Astrocyte of the cerebellum (primary cell): Measurements from ENCODE around the gene KCNAB2.

ENCODE experiments used
- DNase-seq: peaks from one replicate; pipeline ENCODE4 v3.0.0-alpha.2; 2011; ENCODE audit warnings: low read depth
- H3K4me3 ChIP-seq: 2 replicates; pipeline ENCODE4 v1.5.1; 2011; ENCODE audit warnings: mild to moderate bottlenecking, low read depth, low read length, moderate library complexity
- in situ Hi-C: cut with HindIII; loops from 2 replicates; pipeline ENCODE4 v1.10.0; 2017; ENCODE audit warnings: low sequenced_read_pairs
- TF ChIP-seq, protein P1 (sequence below): IDR thresholded peaks from 2 replicates; pipeline ENCODE4 v1.5.1; 2012; ENCODE audit warnings: low read length, low read depth, moderate library complexity, mild to moderate bottlenecking; ENCODE audit errors: missing control alignments

KCNAB2 gene

DNA sequence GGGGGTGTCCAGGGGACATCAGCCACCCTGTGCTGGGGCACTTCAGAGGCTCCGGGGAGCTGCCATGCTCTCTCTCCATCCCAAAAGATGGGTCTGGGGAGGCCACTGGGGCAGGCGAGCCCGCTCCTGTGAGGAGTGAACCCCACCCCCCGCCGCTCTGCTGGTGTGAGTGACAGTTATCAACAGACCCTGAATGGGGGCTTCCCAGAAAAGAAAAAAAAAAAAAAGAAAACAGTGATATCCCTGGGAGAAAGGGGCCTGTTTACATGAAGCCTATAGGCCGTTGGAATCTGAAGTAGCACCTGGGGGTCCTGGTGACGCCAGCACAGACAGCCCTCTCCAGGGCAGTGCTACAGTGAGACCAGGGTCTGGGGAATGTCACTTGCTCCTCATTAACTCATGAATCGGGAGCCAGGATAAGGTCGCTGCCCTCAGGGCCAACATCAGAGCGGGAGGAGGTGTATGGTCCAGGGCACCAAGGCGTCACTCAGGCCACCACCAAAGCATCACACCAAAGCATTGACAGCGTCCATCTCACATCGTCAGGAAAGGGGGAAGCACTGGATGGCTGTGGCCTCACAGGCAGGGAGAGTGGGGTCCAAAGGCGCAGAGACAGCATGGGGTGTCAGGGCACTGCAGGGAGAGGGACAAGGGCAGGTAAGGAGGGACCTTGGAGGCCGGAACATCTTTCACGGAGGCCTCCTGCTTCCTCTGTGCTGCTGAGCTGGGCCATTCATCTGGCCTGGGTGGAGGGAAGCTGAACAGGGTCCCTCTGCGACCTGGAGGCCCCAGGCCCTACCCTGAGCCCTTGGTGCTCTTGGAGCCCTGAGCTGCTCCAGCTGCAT is 45.0 kb upstream of the KCNAB2 start:
- in situ Hi-C loops: no loop called here
- DNase-seq: no peak
- TF ChIP-seq, protein P1, sequence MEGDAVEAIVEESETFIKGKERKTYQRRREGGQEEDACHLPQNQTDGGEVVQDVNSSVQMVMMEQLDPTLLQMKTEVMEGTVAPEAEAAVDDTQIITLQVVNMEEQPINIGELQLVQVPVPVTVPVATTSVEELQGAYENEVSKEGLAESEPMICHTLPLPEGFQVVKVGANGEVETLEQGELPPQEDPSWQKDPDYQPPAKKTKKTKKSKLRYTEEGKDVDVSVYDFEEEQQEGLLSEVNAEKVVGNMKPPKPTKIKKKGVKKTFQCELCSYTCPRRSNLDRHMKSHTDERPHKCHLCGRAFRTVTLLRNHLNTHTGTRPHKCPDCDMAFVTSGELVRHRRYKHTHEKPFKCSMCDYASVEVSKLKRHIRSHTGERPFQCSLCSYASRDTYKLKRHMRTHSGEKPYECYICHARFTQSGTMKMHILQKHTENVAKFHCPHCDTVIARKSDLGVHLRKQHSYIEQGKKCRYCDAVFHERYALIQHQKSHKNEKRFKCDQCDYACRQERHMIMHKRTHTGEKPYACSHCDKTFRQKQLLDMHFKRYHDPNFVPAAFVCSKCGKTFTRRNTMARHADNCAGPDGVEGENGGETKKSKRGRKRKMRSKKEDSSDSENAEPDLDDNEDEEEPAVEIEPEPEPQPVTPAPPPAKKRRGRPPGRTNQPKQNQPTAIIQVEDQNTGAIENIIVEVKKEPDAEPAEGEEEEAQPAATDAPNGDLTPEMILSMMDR: no peak

DNA sequence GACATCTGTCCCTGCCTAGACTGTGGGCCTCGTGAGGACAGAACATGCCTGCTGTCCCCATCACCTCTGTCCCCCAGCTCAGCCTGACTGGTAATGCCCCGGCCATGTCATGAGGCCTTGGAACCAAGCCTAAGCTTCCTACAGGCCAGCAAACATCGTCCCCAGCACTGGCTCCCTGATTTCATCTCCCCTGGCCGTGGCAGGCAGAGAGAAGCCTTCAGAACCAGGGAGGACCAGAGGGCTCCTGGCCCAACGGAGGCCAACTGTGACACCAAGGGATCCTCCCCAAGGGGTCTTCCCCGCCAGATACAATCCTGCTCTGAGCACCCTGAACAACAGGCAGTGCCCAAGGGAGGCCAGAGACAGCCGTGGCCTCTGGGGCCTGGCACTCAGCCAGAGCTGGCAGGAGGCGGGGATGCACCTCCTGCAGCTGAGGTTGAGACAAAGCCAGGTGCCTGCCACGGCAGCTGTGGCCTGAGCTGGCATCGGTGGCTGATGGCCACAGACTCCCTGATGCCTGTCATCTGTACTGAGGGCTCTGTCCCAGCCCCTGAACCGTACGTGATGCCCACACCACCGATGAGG is 43.6 kb upstream of the KCNAB2 start:
- H3K4me3 ChIP-seq: no peak overlapping the region
- TF ChIP-seq, protein P1: no peak
- in situ Hi-C loops: no loop called here
- no peak for DNase-seq

More for the DNA sequence above, 45.0 kb upstream of the KCNAB2 start:
- no peak overlapping the region for H3K4me3 ChIP-seq

DNA sequence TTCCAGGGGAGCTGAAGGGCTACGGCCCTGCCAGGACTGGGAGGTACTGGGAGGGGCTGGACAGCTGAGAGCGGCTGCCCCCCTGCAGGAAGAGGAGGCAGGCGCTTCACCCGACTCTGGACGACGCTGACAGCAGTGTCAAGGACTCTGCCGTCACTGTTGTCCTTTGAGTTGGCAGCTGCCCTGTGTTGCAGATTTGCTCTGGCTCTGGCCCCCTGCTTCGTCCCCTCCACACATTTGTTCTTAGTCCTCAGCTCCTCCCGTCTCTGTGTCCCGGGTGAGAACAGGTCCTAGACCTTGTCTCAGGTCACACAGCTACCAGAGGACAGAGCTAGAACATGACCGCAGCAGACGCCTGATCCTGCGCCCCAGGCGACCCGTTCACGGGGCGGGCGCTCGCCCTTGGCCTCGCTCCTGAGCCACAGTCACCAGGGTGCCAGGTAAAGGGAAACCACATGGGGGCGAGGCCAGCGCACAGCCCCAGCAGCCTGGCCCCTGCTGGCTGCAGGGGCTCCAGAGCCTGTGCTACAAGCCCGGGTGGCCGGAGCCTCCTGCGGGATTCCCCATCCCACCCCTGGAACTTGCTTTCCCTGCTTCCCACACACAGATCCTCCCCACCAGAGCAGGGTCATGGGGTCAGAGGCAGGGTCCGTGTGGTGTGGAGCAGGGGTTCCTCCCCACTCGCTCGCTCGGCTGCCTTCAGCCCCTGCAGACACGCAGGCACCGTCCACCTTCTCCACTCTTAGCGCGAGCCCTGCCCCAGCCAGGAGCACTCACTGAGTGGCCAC is 42.8 kb upstream of the KCNAB2 start:
- TF ChIP-seq, protein P1: no peak
- in situ Hi-C loops: no loop called here
- no peak for DNase-seq
- H3K4me3 ChIP-seq: no peak overlapping the region

DNA sequence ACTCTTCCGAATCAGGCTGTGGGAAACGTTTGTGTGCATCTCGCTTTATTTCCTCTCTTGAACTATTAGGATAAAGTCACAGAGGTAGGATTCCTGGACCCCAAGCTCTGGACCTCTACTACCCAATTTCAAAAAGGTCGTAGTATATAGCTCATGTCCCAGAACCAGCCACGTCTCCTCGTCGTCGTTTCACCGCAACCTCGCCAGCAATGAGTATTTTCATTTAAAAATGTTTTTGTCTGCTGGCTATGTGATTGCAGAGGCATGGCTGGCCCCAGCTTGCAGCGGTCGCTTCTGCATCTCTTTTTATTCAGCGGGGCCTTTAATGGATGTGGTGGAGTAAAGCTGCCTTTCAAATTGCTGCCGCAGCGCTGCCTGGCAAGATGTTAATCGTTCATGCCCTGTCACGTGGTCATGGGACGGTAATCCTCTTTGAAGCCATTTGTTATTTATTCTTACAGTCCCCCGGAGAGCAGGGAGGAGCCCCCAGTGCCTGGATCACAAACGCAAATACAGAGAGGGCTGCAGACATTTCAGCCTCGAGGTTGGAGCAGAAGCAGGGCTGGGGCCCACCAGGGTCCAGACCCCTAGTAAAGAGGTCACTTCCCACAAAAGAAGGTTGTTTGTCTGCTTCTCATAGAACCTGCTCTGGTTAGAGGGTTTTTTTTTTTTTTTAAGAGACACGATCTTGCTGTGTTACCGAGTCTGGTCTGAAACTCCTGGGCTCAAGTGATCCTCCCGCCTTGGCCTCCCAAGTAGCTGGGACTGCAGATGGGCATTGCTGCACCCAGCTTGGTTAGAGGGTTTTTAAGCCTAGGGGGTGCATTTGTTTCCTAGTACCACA is 41.9 kb upstream of the KCNAB2 start:
- TF ChIP-seq, protein P1: no peak
- no peak overlapping the region for H3K4me3 ChIP-seq
- DNase-seq: no peak
- in situ Hi-C loops: no loop called here

DNA sequence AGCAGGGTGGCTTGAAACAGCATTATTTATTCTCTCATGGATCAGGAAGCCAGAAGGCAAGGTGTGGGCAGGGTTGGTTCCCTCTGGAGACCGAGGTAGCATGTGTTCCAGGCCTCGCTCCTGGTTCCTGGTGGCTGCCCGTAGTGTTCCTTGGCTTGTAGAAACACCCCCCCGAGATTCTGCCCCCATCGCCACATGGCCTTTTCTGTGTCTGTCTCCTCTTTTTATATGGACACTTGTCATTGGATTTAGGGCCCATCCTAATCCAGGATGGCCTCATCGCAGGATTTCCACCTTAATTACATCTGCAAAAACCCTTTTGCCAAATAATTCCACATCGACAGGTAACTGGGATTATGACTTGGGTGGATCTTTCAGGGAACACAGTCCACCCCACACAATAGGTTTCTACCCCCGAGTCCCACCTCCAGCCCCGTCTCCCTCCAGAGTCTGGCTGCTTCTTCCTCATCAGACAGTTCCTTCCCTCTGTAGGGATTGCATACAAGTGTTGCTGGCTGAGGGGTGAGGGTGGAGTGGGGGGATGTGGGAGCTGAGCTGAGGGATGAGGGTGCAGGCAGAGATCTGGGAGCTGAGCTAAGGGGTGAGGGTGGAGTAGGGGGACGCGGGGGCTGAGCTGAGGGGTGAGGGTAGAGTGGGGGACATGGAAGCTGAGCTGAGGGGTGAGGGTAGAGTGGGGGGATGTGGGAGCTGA is 41.1 kb upstream of the KCNAB2 start:
- no peak for DNase-seq
- TF ChIP-seq, protein P1: no peak
- H3K4me3 ChIP-seq: no peak overlapping the region
- in situ Hi-C loops: no loop called here
